ENCODE data around the gene SFN.
"Not testable (repeated sequence)": the region's sequence is repeated elsewhere in the genome, so short reads cannot be mapped to it uniquely, and the experiment has no call there.

Gene SFN

GRCh38 chr1:26864610-26865480, 1.9 kb downstream of the SFN start:
- DNase-seq: peak; percentile 96
- in situ Hi-C loops (cut with HindIII; ENCODE audit: low pct_ligation_motif_present, low sequenced_read_pairs): no loop called here
- TF ChIP-seq CTCF (IDR thresholded peaks at IDR 0.05; ENCODE audit: low read depth, low read length, missing control alignments): peak; percentile 1

DNA sequence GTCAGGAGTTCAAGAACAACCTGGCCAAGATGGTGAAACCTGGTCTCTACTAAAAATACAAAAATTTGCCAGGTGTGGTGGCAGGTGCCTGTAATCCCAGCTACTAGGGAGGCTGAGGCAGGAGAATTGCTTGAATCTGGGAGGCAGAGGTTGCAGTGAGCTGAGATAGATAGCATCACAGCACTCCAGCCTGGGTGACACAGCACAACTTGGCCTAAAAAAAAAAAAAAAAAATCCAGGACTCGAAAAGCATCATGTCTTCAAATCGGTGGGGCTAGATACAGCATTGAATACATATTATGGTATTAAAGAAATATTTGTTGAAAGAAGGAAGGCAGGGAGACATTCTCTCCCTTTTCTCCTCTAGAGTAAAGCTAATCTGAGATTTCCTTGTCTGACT, 10.1 kb downstream of the SFN start:
- H3K27ac ChIP-seq; H3K4me3 ChIP-seq (ENCODE audit: low read depth, low read length); in situ Hi-C loops (cut with HindIII; ENCODE audit: low pct_ligation_motif_present, low sequenced_read_pairs); DNase-seq; H3K27me3 ChIP-seq (replicated peaks); H3K36me3 ChIP-seq (replicated peaks): not testable (repeated sequence)

More at GRCh38 chr1:26864610-26865480, 1.9 kb downstream of the SFN start:
- H3K27ac ChIP-seq: peak overlapping the region; percentile 79
- no peaks in the 10 kb centered on the region for H3K27me3 ChIP-seq (replicated peaks)
- no peaks in the 10 kb centered on the region for H3K36me3 ChIP-seq (replicated peaks)
- peak overlapping the region; percentile 67 for H3K4me3 ChIP-seq (ENCODE audit: low read depth, low read length)

GRCh38 chr1:26874896-26875295, 11.9 kb downstream of the SFN start:
- TF ChIP-seq CTCF (IDR thresholded peaks at IDR 0.05; ENCODE audit: low read depth, low read length, missing control alignments): no peak
- DNase-seq: no peak
- no peak overlapping the region for H3K4me3 ChIP-seq (ENCODE audit: low read depth, low read length)
- H3K27me3 ChIP-seq (replicated peaks): no peaks in the 10 kb centered on the region
- no peak overlapping the region for H3K27ac ChIP-seq
- peaks cover 17% of the 10 kb centered on the region for H3K36me3 ChIP-seq (replicated peaks)
- in situ Hi-C loops (cut with HindIII; ENCODE audit: low pct_ligation_motif_present, low sequenced_read_pairs): no loop called here

DNA sequence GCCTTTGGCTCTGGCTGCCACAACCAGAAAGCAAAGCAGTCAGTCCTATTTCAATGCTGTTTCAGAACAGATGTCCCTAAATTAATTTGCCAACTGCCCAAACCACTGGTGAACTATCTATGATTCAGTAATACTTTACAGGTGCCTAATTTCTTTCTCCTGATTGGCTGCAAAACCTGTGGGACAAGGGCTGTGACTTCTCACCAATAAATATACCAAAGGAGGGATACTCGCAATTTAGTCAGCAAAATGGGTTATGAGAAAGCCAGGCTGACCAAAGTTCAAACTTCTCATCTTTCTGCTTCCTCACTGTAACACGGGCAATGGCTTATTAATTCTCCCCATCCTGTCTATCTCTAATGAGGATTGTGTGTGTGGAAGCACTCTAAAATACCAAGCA, 14.4 kb downstream of the SFN start:
- DNase-seq: no peak
- in situ Hi-C loops (cut with HindIII; ENCODE audit: low pct_ligation_motif_present, low sequenced_read_pairs): no loop called here
- TF ChIP-seq CTCF (IDR thresholded peaks at IDR 0.05; ENCODE audit: low read depth, low read length, missing control alignments): no peak
- Histone ChIP-seq H3K27me3 (replicated peaks) (no peaks in the 10 kb centered on the region), H3K27ac (no peak overlapping the region), H3K36me3 (replicated peaks) (peaks cover 34% of the 10 kb centered on the region), H3K4me3 (ENCODE audit: low read depth, low read length) (no peak overlapping the region)

GRCh38 chr1:26879793-26880192, 16.8 kb downstream of the SFN start:
- H3K36me3 ChIP-seq (replicated peaks): peaks cover 57% of the 10 kb centered on the region
- H3K4me3 ChIP-seq (ENCODE audit: low read depth, low read length): no peak overlapping the region
- in situ Hi-C loops (cut with HindIII; ENCODE audit: low pct_ligation_motif_present, low sequenced_read_pairs): no loop called here
- DNase-seq: no peak
- TF ChIP-seq CTCF (IDR thresholded peaks at IDR 0.05; ENCODE audit: low read depth, low read length, missing control alignments): no peak
- H3K27ac ChIP-seq: no peak overlapping the region
- no peaks in the 10 kb centered on the region for H3K27me3 ChIP-seq (replicated peaks)

DNA sequence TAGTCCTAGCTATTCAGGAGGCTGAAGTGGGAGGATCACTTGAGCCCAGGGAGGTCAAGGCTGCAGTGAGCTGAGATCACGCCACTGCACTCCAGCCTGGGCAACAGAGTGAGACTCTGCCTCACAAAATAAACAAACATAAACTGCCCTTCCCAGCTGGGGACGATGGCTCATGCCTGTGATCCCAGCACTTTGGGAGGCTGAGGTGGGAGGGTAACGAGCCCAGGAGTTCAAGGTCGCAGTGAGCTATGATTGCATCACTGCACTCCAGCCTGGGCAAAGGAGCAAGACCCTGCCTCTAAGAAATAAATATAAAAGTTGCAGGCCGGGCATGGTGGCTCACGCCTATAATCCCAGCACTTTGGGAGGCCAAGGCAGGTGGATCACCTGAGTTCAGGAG, 18.7 kb downstream of the SFN start:
- H3K27me3 ChIP-seq (replicated peaks); H3K27ac ChIP-seq; in situ Hi-C loops (cut with HindIII; ENCODE audit: low pct_ligation_motif_present, low sequenced_read_pairs); H3K4me3 ChIP-seq (ENCODE audit: low read depth, low read length); DNase-seq: not testable (repeated sequence)
- H3K36me3 ChIP-seq (replicated peaks): peaks cover 69% of the 10 kb centered on the region

All from brain microvascular endothelial cell (primary cell).